Measurements from ENCODE around the gene AMMECR1L. TPM values are rescaled to one million over a fixed set of nuclear protein-coding genes. Genes with fewer than 3 reads are reported as not detected.

The AMMECR1L gene
- total and polyA plus RNA-seq, 10 of the 15 experiments (the other 5 are each of a cell fraction or from before 2014, with no cell fraction given): 2.7 to 12.1 (median 8.0) TPM

GRCh38 chr2:127887776-127888130 lies 2.0 kb upstream of the AMMECR1L start:
- Histone ChIP-seq H3K9ac (ENCODE audit: control insufficient read depth, insufficient read depth, low read length) (no peak overlapping the region), H3K27me3 (replicated peaks in 1 of 2; ENCODE audit: control insufficient read depth in 2 of 2, insufficient read depth in 2 of 2, low read length in 1 of 2) (no peaks in the 10 kb centered on the region), H3K9me3 (replicated peaks; ENCODE audit: control insufficient read depth, insufficient read depth, low read length) (no peaks in the 10 kb centered on the region), H3K36me3 (ENCODE audit: control insufficient read depth in 2 of 2, insufficient read depth in 2 of 2, low read length in 1 of 2) (no peaks in the 10 kb centered on the region), H3K27ac (ENCODE audit: control insufficient read depth, insufficient read depth) (no peak overlapping the region), H3K79me2 (ENCODE audit: control insufficient read depth, insufficient read depth, low read length) (peaks cover 23% of the 10 kb centered on the region), H3K4me3 (peak overlapping the region; percentile 70; the same call in 1 of the 2 replicates), H4K20me1 (ENCODE audit: control insufficient read depth, insufficient read depth) (no peaks in the 10 kb centered on the region), H3K4me1 (ENCODE audit: control insufficient read depth, insufficient read depth, low read length) (peaks cover 4% of the 10 kb centered on the region; the same call in 1 of the 2 replicates), H2AFZ (ENCODE audit: control insufficient read depth, low read depth, low read length) (no peak overlapping the region), H3K4me2 (ENCODE audit: control insufficient read depth, insufficient read depth) (no peak overlapping the region; the same call in 1 of the 2 replicates)
- CTCF ChIA-PET: no interaction called here
- RAD21 ChIA-PET (ENCODE audit: unreplicated experiment): interaction anchor here (1.0 kb wide), 1 partner anchor 297 kb away, joined by 3 read pairs; no protein-coding TSS in a partner anchor
- WGBS (ENCODE audit: insufficient coverage, insufficient replicate concordance, low lambda C conversion rate, missing lambda C conversion rate): 89% methylated on average over 1 of the region's 1 CpG
- DNase-seq (ENCODE audit: low read depth, low spot score): no peak
- in situ Hi-C loops (cut with MboI): no loop called here
- intact Hi-C loops (cut with micrococcal nuclease; ENCODE audit: unreplicated experiment): no loop called here
- ATAC-seq: no peak
- no peak for FAIRE-seq
- SMC1A ChIA-PET (ENCODE audit: uncharacterized antibody, unreplicated experiment): interaction anchor here (1.0 kb wide), 1 partner anchor 17 kb away, joined by 3 read pairs; no protein-coding TSS in a partner anchor
- POLR2A ChIA-PET: interaction anchor here (0.6 to 1.3 kb wide), 4 partner anchors 9 to 686 kb away, joined by 3 to 4 read pairs (median 4); partner anchors contain the start of gene UGGT1
- no TSS peak for BruUV-seq (replicated peaks)
- TF ChIP-seq ATF7 (IDR thresholded peaks at IDR 0.05; ENCODE audit: low read depth): no peak
- no peak for TF ChIP-seq E2F8 (IDR thresholded peaks at IDR 0.05; ENCODE audit: low read depth, partially characterized antibody)
- no peak for TF ChIP-seq PAX5 (IDR thresholded peaks at IDR 0.05; ENCODE audit: borderline replicate concordance, low read depth, low read length)
- no peak for TF ChIP-seq CREB1 (IDR thresholded peaks at IDR 0.05; ENCODE audit: low read depth)
- TF ChIP-seq RAD21 (IDR thresholded peaks at IDR 0.05; ENCODE audit: insufficient read depth, low read depth, low read length): no peak
- TF ChIP-seq RELA (IDR thresholded peaks at IDR 0.05; ENCODE audit: borderline replicate concordance, partially characterized antibody): no peak
- TF ChIP-seq ZNF217 (IDR thresholded peaks at IDR 0.05): no peak
- no peak for TF ChIP-seq SREBF1 (IDR thresholded peaks at IDR 0.05; ENCODE audit: low read length)
- TF ChIP-seq E2F4 (IDR thresholded peaks at IDR 0.05; ENCODE audit: low read depth, low read length): no peak
- no peak for TF ChIP-seq SPI1 (IDR thresholded peaks at IDR 0.05; ENCODE audit: borderline replicate concordance, insufficient read depth, low read depth, low read length)
- TF ChIP-seq BHLHE40 (IDR thresholded peaks at IDR 0.05; ENCODE audit: borderline replicate concordance in 1 of 2, low read depth in 2 of 2, low read length in 1 of 2): no peak
- TF ChIP-seq ZNF384 (IDR thresholded peaks at IDR 0.05; ENCODE audit: borderline replicate concordance, low read depth, low read length): no peak
- TF ChIP-seq TAF1 (IDR thresholded peaks at IDR 0.05; ENCODE audit: borderline replicate concordance, low read depth, low read length): no peak
- no peak for TF ChIP-seq HDGF (IDR thresholded peaks at IDR 0.05)
- no peak for TF ChIP-seq BACH1 (IDR thresholded peaks at IDR 0.05; ENCODE audit: borderline replicate concordance)
